Kidney (tissue), 14 donors: ENCODE results near the gene HTRA2. TPM values are rescaled to one million over a fixed set of nuclear protein-coding genes. Genes with fewer than 3 reads are reported as not detected.

Source experiments
- DNase-seq, 5 donors: peaks; one replicate each; pipeline ENCODE4 v3.0.0-alpha.2; 2013 to 2020
- FAIRE-seq: peaks from 2 replicates; lab custom pipeline; 2012; peaks lifted over from hg19 to GRCh38; lab: Jason Lieb, UNC
- H3K27ac ChIP-seq, 2 donors: one replicate each; pipeline ENCODE4 v1.7.0; 2013; ENCODE audit warnings: low read depth in 2 of 2, low read length in 2 of 2, inconsistent platforms in 1 of 2
- H3K27me3 ChIP-seq: one replicate; pipeline ENCODE4 v1.7.1; 2013; ENCODE audit warnings: low read length, inconsistent platforms; ENCODE audit not compliant: control insufficient read depth, insufficient read depth
- H3K36me3 ChIP-seq, 3 donors: one replicate each; pipeline versions ENCODE4 v1.7.0 to v1.7.1; 2013; ENCODE audit warnings: low read length in 3 of 3, control low read depth in 1 of 3, inconsistent platforms in 1 of 3; ENCODE audit not compliant: insufficient read depth in 3 of 3, control insufficient read depth in 2 of 3
- H3K4me1 ChIP-seq, 3 donors: one replicate each; pipeline versions ENCODE4 v1.7.0 to v1.7.1; 2013; ENCODE audit warnings: low read length in 3 of 3, inconsistent platforms in 1 of 3, low read depth in 1 of 3; ENCODE audit not compliant: control insufficient read depth in 2 of 3, insufficient read depth in 2 of 3
- H3K4me3 ChIP-seq, 3 donors: one replicate each; pipeline versions ENCODE4 v1.7.0 to v1.8.1; 2013; ENCODE audit warnings: low read length in 3 of 3, control low read depth in 1 of 3, inconsistent platforms in 1 of 3
- H3K9ac ChIP-seq, 3 donors: one replicate each; pipeline versions ENCODE4 v1.7.0 to v1.7.1; 2013; ENCODE audit warnings: low read length in 3 of 3, control low read depth in 1 of 3, inconsistent platforms in 1 of 3
- H3K9me3 ChIP-seq, 3 donors: one replicate each; pipeline versions ENCODE4 v1.7.0 to v1.7.1; 2013; ENCODE audit warnings: low read length in 3 of 3, control low read depth in 1 of 3, inconsistent platforms in 1 of 3; ENCODE audit not compliant: control insufficient read depth in 2 of 3, insufficient read depth in 1 of 3
- intact Hi-C: fragments of 100-400 bp; cut with DNase I; formaldehyde crosslinking; loops from one replicate; pipeline ENCODE4 v1.11.1; 2022
- polyA plus RNA-seq: library from polyadenylated mRNA; stranded (reverse); fragments of 350-450 nt; fragmentation: Illumina TruSeq; extraction: RNeasy Lipid Tissue Mini Kit (QIAGEN cat#74804); gene quantifications from one replicate; pipeline ENCODE4 v1.2.3, GENCODE V29; 2014; ENCODE audit warnings: low read depth, low replicate concordance; ENCODE audit not compliant: insufficient read depth
- total RNA-seq: library from RNA; stranded (reverse); fragmentation: NEBNext Ultra II Directional; extraction: Animal tissue kit (Norgen Biotek cat#: 25700); gene quantifications from one replicate; pipeline ENCODE4 v1.2.1, GENCODE V29; 2021
- TF ChIP-seq, protein P1 (sequence below): IDR thresholded peaks from 3 replicates; pipeline ENCODE4 v1.5.1; 2012; ENCODE audit warnings: mild to moderate bottlenecking, moderate library complexity, borderline replicate concordance; ENCODE audit not compliant: insufficient read depth; ENCODE audit errors: extremely low read depth
- donor health status: control.
- donor health status: control.
- donor health status: control.
- donor health status: control.
- donor health status: control.
- donor health status: DM: yes; HTN: yes; CAD: no.
- donor health status: Normal renal cell carcinoma (clear cell type).

The HTRA2 gene
- total and polyA plus RNA-seq, 2 donors from 2014 or later = 30.8 to 44.2 TPM

DNA sequence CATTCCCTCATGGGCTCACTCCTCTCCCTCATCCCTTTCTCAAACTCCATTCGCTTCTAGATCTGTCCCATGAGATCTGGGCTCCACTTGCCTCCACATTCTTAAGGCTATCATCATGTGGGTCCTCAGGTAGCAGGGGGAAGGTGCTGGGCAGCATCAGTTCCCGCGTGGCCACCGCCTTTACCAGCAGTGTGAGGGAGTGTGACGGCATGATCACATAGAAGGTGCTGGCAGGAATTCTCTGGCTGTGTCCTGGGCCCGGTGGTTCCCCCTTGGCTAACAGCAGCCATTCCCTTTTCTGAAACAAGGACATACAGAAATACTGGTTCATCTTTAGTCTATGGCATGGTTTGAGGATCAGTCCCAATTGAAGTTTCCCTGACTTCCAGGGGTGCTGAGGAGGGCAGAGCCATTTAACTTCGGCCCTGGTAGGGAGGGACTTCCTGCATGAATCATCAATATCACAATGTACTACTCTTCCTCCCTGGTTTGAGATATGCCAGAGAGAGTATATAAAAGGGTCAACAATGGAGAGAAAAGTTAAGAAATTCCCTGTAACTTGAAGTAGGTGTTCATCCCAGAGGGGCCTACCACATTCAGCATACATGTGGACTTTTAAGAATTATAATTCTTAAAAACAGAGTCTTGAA, 32.5 kb downstream of the HTRA2 start:
- Histone ChIP-seq H3K4me3 (no peak overlapping the region), H3K36me3 (no peaks in the 10 kb centered on the region), H3K9me3 (no peaks in the 10 kb centered on the region), H3K27ac (no peak overlapping the region), H3K9ac (no peak overlapping the region), H3K27me3 (no peaks in the 10 kb centered on the region), H3K4me1 (no peaks in the 10 kb centered on the region)
- FAIRE-seq (no peak), DNase-seq (no peak)
- TF ChIP-seq, protein P1, sequence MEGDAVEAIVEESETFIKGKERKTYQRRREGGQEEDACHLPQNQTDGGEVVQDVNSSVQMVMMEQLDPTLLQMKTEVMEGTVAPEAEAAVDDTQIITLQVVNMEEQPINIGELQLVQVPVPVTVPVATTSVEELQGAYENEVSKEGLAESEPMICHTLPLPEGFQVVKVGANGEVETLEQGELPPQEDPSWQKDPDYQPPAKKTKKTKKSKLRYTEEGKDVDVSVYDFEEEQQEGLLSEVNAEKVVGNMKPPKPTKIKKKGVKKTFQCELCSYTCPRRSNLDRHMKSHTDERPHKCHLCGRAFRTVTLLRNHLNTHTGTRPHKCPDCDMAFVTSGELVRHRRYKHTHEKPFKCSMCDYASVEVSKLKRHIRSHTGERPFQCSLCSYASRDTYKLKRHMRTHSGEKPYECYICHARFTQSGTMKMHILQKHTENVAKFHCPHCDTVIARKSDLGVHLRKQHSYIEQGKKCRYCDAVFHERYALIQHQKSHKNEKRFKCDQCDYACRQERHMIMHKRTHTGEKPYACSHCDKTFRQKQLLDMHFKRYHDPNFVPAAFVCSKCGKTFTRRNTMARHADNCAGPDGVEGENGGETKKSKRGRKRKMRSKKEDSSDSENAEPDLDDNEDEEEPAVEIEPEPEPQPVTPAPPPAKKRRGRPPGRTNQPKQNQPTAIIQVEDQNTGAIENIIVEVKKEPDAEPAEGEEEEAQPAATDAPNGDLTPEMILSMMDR = no peak
- intact Hi-C loops = no loop called here

DNA sequence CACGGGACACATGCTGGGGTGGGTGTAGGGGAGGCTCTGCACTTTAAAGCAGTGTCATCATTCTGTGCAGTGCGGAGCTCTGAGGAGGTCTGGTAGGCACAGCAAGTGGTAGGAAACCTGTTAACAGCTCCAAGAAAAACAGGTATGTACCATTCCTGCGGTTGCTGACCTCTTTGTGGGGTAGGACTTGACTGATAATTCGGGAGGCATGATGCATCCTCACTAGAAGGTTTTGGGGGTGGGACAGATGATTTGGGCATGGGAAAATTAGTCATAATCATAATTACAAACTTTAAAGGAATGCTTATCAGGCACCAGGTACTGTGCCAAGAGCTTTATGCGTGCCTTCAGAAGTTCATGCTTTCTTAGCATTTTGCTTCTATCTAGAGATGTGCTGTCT, 34.5 kb downstream of the HTRA2 start:
- Histone ChIP-seq H3K4me1 (no peaks in the 10 kb centered on the region), H3K27me3 (no peaks in the 10 kb centered on the region), H3K27ac (no peak overlapping the region), H3K9me3 (no peaks in the 10 kb centered on the region), H3K36me3 (no peaks in the 10 kb centered on the region), H3K4me3 (no peak overlapping the region), H3K9ac (no peak overlapping the region)
- intact Hi-C loops = no loop called here
- DNase-seq (no peak), FAIRE-seq (no peak)
- TF ChIP-seq, protein P1 = no peak

DNA sequence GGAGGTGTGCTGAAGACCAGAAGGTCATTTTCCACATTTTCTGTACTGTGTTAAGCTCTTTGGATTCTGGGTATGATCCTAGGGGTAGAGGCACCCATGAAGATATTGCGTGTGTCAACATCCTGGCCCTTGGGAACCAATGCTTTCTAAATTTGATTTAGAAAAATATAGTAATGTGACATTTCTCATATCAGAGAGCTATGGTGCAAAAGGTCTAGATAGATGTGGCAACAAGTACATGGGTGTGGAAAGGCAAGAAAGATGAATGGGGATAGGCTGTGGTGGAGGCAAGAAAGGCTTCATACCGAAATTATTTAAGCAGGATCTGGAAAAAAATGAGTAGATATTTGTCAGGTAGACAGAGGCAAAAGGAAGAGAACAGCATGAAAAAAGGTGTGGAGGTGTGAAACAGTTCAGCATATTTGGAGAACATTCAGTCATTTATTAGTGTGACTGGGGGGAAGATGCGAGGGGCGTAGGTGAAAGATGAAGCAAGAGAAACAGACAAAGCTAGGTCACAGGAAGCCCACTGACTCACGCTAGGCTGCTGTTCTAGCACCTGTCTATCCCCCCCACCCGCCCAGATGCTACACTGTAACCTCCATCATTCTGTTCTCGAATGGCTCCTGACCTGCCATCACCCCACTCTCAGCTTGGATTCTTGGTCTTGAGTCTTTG, 36.5 kb downstream of the HTRA2 start:
- no peaks in the 10 kb centered on the region for H3K27me3 ChIP-seq
- FAIRE-seq = no peak
- H3K9me3 ChIP-seq = no peaks in the 10 kb centered on the region

More for the DNA sequence above, 36.5 kb downstream of the HTRA2 start:
- TF ChIP-seq, protein P1 = no peak
- no peak for DNase-seq
- H3K4me3 ChIP-seq = no peak overlapping the region
- H3K36me3 ChIP-seq = no peaks in the 10 kb centered on the region
- H3K4me1 ChIP-seq = no peaks in the 10 kb centered on the region
- intact Hi-C loops = no loop called here
- H3K27ac ChIP-seq = no peak overlapping the region
- no peak overlapping the region for H3K9ac ChIP-seq
